ENCODE data around the gene IL2RA. TPM values are rescaled to one million over a fixed set of nuclear protein-coding genes. Genes with fewer than 3 reads are reported as not detected.
A peak's percentile ranks its signal among the peaks of the same experiment; 100 is the strongest.

Gene IL2RA
- total and polyA plus RNA-seq, 9 of the 15 experiments (the other 6 are each of a cell fraction or from before 2014, with no cell fraction given): 0.95 TPM; not detected in 8

GRCh38 chr10:6019010-6019782, 43.0 kb downstream of the IL2RA start:
- Histone ChIP-seq H3K9me3 (replicated peaks; ENCODE audit: control insufficient read depth, insufficient read depth, low read depth, low read length) (no peaks in the 10 kb centered on the region), H3K79me2 (ENCODE audit: control insufficient read depth, insufficient read depth, low read length) (no peaks in the 10 kb centered on the region), H3K4me1 (replicated peaks in 1 of 2; ENCODE audit: control insufficient read depth in 2 of 2, insufficient read depth in 2 of 2, low read length in 2 of 2) (peaks cover 5 to 12% of the 10 kb centered on the region in 2 experiments; a peak in 4 of 5 replicates), H3K4me3 (no peak overlapping the region), H3K4me2 (ENCODE audit: insufficient read depth, low read length) (no peak overlapping the region), H4K20me1 (replicated peaks; ENCODE audit: control insufficient read depth, insufficient read depth, low read length) (no peaks in the 10 kb centered on the region; the same call in 1 of the 2 replicates), H2AFZ (ENCODE audit: low read depth, low read length) (no peak overlapping the region), H3K9me1 (ENCODE audit: control insufficient read depth, insufficient read depth, low read length) (peaks cover 3% of the 10 kb centered on the region), H3K9ac (ENCODE audit: insufficient read depth in 1 of 2, low read depth in 2 of 2, low read length in 2 of 2) (no peak overlapping the region), H3K27ac (ENCODE audit: extremely low read depth, low read depth, low read length) (no peak overlapping the region), H3K36me3 (ENCODE audit: control insufficient read depth, insufficient read depth, low read length) (no peaks in the 10 kb centered on the region), H3K27me3 (ENCODE audit: control insufficient read depth in 2 of 2, insufficient read depth in 2 of 2, low read length in 2 of 2) (peaks cover 11 to 27% of the 10 kb centered on the region in 2 experiments; a peak in 4 of 5 replicates)
- DNase-seq (ENCODE audit: extremely low read depth in 1 of 4, low spot score in 3 of 4): no peak
- peak; percentile 55 for ATAC-seq
- 19% methylated on average over 6 of the region's 6 CpGs for WGBS (ENCODE audit: insufficient coverage, low coverage, missing lambda C conversion rate)
- ChIA-PET CTCF (ENCODE audit: low intra/inter-chr PET ratio) (no interaction called here), POLR2A (no interaction called here)
- intact Hi-C loops (cut with micrococcal nuclease) (loop anchor here (10.0 kb wide), 1 partner anchor 66 kb away; the partner anchor contains the start of gene RBM17), in situ Hi-C loops (cut with MboI) (no loop called here)
- BruUV-seq (replicated peaks): no TSS peak
- peak; percentile 83 for FAIRE-seq
- TF ChIP-seq GATAD2A (IDR thresholded peaks at IDR 0.05) (peak; percentile 49; the same call in 1 of the 2 replicates), MCM3 (IDR thresholded peaks at IDR 0.05) (no peak), POLR2A (conservative IDR thresholded peaks at IDR 0.05) (no peak), HSF4 (CRISPR knock-in tag; IDR thresholded peaks at IDR 0.05; ENCODE audit: borderline replicate concordance) (no peak), GABPB1 (CRISPR knock-in tag; IDR thresholded peaks at IDR 0.05) (no peak), ZKSCAN3 (CRISPR knock-in tag; IDR thresholded peaks at IDR 0.05) (no peak), JUNB (CRISPR knock-in tag; conservative IDR thresholded peaks at IDR 0.05) (no peak), LCOR (CRISPR knock-in tag; IDR thresholded peaks at IDR 0.05) (no peak), THRB (CRISPR knock-in tag; conservative IDR thresholded peaks at IDR 0.05) (no peak), RFX1 (IDR thresholded peaks at IDR 0.05) (peak; percentile 52; the same call in 1 of the 2 replicates), ZBTB1 (CRISPR knock-in tag; IDR thresholded peaks at IDR 0.05; ENCODE audit: borderline replicate concordance, low read depth) (no peak), ELF4 (CRISPR knock-in tag; IDR thresholded peaks at IDR 0.05) (peak; percentile 22; the same call in 1 of the 2 replicates), BRD9 (IDR thresholded peaks at IDR 0.05; ENCODE audit: low read depth, partially characterized antibody) (peak; percentile 88), ZNF263 (CRISPR knock-in tag; IDR thresholded peaks at IDR 0.05; ENCODE audit: borderline replicate concordance) (no peak), ZNF280A (IDR thresholded peaks at IDR 0.05; ENCODE audit: low read depth, partially characterized antibody) (no peak), XRCC5 (IDR thresholded peaks at IDR 0.05; ENCODE audit: low read depth, low read length) (no peak), ZNF212 (CRISPR knock-in tag; IDR thresholded peaks at IDR 0.05) (no peak), FOXK2 (conservative IDR thresholded peaks at IDR 0.05 in 1 of 2, IDR thresholded peaks at IDR 0.05 in 1 of 2; ENCODE audit: low read depth in 2 of 2) (0 out of 4 replicates have a peak, but pooled peaks of 1 of the 2 experiments have one; percentile 38), PREB (CRISPR knock-in tag; IDR thresholded peaks at IDR 0.05) (no peak)
